H1 (cell line): ENCODE data around the gene HBQ1. TPM values are rescaled to one million over a fixed set of nuclear protein-coding genes. Genes with fewer than 3 reads are reported as not detected.

ENCODE experiments used
- polyA plus RNA-seq, 7 experiments: library from polyadenylated mRNA; depleted of rRNA in 3 of 7; stranded (reverse) in 5 of 7; unstranded in 2 of 7; fragments of >200 nt in 5 of 7; fragments of 200-250 nt in 2 of 7; gene quantifications; 1 replicate in 5 of 7; 2 replicates in 1 of 7; 4 replicates in 1 of 7; pipeline versions ENCODE4 v1.2.1 to v1.2.3, GENCODE V29; 2011 to 2013; ENCODE audit warnings: missing spikeins in 2 of 7, mixed read lengths in 2 of 7
- total RNA-seq: library from RNA; stranded (reverse); fragmentation: NEBNext Ultra II Directional; extraction: Animal tissue kit (Norgen Biotek cat#: 25700); gene quantifications from 2 replicates; pipeline ENCODE4 v1.2.1, GENCODE V29; 2021
- TF ChIP-seq, protein P1 (sequence below): IDR thresholded peaks from 2 replicates; pipeline ENCODE4 v1.6.1; 2011; ENCODE audit warnings: low read length, improper control_type of control experiment

The HBQ1 gene
- total and polyA plus RNA-seq, 2 of the 8 experiments (the other 6 are each of a cell fraction or from before 2014, with no cell fraction given): 2.9 to 17.1 TPM

DNA sequence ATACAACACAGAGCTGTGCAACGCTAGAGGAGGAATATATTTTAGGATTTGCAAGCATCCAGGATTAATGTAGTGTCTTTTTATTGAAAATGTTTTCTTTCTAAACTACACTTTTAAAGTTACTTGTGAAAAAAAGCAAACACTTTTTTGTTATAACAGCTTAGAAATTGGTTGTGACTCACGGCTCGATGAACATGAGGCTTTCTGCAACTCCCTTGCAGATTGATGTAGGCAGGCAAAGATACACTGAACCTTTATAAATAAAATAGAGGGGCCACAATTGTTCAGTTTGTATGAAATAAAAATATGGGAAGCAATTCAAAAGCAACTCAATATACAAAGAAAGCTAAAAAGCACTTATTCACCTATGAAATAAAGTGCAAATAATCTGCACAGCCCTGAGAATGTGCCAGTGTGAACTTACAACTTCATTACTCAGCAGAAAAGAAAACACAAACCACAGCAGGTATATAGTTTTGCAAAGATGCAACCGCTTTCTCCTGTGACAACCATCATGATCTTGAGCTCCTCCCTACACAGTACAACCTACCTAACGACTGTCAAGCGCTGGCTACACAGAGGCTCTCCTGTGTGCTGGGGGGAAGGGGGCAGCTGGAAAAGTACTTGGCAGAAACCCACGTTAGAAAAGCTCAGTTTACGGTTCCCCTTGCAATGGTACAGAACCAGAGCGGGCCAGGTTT is 48.0 kb downstream of the HBQ1 start (continued):
- TF ChIP-seq, protein P1, sequence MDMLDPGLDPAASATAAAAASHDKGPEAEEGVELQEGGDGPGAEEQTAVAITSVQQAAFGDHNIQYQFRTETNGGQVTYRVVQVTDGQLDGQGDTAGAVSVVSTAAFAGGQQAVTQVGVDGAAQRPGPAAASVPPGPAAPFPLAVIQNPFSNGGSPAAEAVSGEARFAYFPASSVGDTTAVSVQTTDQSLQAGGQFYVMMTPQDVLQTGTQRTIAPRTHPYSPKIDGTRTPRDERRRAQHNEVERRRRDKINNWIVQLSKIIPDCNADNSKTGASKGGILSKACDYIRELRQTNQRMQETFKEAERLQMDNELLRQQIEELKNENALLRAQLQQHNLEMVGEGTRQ: no peak
